Measurements from ENCODE around the gene DIAPH3. TPM values are rescaled to one million over a fixed set of nuclear protein-coding genes. Genes with fewer than 3 reads are reported as not detected.

DIAPH3 gene
- total RNA-seq, 4 donors from 2014 or later: 0.10 to 0.67 TPM; not detected in 2

DNA sequence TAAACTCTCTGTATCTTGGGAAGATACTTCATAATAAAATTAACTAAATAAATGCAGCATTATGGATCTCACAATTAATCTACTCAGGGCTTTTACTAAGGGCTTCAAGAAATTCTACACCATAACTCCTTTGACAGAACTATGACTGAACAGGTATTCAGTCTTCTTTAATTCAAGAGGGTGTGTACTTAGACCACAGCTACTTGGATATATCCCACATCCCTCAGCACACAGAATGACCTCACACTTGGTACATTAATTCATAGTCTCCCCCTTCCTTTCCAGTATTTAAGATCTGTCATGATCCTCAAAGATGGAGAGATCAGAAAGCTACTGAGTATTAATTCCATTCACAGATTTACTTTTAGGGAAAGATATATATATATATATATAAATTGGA, 11.6 kb downstream of the DIAPH3 start:
- DNase-seq: no peak
- Histone ChIP-seq H3K4me3 (replicated peaks in 1 of 3) (no peak overlapping the region), H3K27ac (no peak overlapping the region), H3K4me1 (no peaks in the 10 kb centered on the region), H3K9me3 (no peaks in the 10 kb centered on the region), H3K27me3 (no peaks in the 10 kb centered on the region), H3K36me3 (no peaks in the 10 kb centered on the region)
- TF ChIP-seq, protein P1, sequence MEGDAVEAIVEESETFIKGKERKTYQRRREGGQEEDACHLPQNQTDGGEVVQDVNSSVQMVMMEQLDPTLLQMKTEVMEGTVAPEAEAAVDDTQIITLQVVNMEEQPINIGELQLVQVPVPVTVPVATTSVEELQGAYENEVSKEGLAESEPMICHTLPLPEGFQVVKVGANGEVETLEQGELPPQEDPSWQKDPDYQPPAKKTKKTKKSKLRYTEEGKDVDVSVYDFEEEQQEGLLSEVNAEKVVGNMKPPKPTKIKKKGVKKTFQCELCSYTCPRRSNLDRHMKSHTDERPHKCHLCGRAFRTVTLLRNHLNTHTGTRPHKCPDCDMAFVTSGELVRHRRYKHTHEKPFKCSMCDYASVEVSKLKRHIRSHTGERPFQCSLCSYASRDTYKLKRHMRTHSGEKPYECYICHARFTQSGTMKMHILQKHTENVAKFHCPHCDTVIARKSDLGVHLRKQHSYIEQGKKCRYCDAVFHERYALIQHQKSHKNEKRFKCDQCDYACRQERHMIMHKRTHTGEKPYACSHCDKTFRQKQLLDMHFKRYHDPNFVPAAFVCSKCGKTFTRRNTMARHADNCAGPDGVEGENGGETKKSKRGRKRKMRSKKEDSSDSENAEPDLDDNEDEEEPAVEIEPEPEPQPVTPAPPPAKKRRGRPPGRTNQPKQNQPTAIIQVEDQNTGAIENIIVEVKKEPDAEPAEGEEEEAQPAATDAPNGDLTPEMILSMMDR (IDR thresholded peaks at IDR 0.05): no peak
- TF ChIP-seq POLR2A (IDR thresholded peaks at IDR 0.05): no peak
- intact Hi-C loops (cut with DNase I): no loop called here

DNA sequence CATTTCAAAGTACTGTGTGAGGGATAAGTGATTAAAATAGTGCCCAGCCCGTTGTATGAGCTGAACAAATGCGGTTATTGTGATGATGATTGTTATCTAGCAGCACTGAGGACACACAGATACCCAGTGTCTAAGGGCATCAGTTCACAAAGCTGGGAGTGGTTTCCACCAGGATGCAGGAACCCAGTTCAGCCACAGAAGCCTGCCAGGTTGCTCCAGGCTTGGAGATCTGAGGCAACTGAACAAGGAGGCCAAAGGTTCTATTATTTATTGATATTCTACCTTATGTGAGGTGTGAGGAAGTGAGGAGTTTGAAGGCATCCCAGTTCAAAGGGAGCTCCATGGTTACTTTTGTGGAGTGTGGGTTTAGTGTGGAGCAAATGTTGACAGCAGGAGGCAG, 13.2 kb downstream of the DIAPH3 start:
- WGBS, 2 donors: 80 to 92% methylated on average over 2 of the region's 2 CpGs

DNA sequence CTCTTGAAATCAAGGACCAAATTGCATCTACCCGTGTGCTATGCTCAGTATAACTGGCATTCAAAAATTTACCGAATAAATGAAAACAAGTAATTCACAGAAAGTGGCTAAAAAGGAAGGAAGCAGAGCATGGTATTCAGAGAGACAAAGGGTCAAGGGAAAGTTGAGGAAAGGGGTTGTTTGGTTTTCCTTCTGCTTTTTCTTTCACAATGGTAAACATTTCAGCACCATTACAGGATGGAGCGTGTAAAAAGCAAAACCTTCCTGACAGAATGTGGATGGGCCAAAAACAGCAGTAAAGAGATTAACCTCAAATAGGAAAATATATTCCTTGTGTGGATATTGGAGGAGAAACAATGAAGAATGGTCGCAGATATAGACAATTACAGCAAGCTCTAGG, 14.8 kb downstream of the DIAPH3 start:
- intact Hi-C loops (cut with DNase I): no loop called here
- Histone ChIP-seq H3K27me3 (no peaks in the 10 kb centered on the region), H3K36me3 (no peaks in the 10 kb centered on the region), H3K27ac (no peak overlapping the region), H3K4me3 (replicated peaks in 1 of 3) (no peak overlapping the region), H3K4me1 (no peaks in the 10 kb centered on the region), H3K9me3 (no peaks in the 10 kb centered on the region)
- TF ChIP-seq POLR2A (IDR thresholded peaks at IDR 0.05): no peak
- TF ChIP-seq, protein P1 (IDR thresholded peaks at IDR 0.05): no peak
- DNase-seq: no peak
- 75 to 86% methylated on average over 4 of the region's 4 CpGs for WGBS, 2 donors

More for the DNA sequence above, 13.2 kb downstream of the DIAPH3 start:
- Histone ChIP-seq H3K27me3 (no peaks in the 10 kb centered on the region), H3K36me3 (no peaks in the 10 kb centered on the region), H3K27ac (no peak overlapping the region), H3K9me3 (no peaks in the 10 kb centered on the region), H3K4me3 (replicated peaks in 1 of 3) (no peak overlapping the region), H3K4me1 (no peaks in the 10 kb centered on the region)
- intact Hi-C loops (cut with DNase I): no loop called here
- TF ChIP-seq, protein P1 (IDR thresholded peaks at IDR 0.05): no peak
- no peak for TF ChIP-seq POLR2A (IDR thresholded peaks at IDR 0.05)
- DNase-seq: no peak

DNA sequence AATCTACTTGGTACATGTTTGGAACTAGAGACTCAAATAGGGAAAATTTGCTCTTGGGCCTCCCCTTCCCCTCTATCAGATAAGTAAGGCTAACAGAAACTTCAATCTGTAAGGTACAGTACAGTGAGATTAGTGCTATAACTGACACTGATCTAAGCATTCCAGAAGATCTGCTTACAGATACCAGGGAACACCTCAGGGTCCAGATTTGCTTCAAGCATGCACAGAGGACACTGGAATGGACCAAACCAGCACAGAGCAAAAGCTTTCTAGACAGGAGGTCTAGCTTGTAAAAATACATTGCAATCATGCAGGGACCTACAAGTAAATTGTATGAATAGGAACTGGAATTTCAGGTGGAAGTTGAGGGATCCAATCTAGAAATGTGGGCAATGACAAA, 16.4 kb downstream of the DIAPH3 start:
- intact Hi-C loops (cut with DNase I): no loop called here
- no peak overlapping the region for H3K4me3 ChIP-seq (replicated peaks in 1 of 3)
- no peak for DNase-seq

DNA sequence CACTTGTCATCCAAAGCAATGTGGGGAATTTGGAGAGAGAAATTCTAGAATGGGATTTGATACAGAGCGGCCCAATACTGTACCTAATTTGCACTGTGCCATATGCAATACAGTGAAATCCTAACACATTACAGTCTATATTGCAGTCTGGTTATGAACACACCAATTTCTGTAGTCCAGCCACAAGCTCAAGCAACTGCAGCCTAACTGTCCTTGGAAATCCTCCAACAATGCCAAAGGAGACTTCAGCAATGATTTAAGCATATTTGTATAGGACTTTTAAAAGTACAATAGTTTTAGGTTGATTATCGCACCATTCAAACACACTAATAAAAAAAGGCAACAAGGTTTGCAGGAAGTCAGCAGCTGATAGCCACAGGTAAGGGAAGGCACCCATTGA, 17.3 kb downstream of the DIAPH3 start:
- intact Hi-C loops (cut with DNase I): no loop called here
- Histone ChIP-seq H3K4me1 (no peaks in the 10 kb centered on the region), H3K36me3 (no peaks in the 10 kb centered on the region), H3K27ac (no peak overlapping the region), H3K4me3 (replicated peaks in 1 of 3) (no peak overlapping the region), H3K27me3 (no peaks in the 10 kb centered on the region), H3K9me3 (no peaks in the 10 kb centered on the region)
- no peak for DNase-seq
- TF ChIP-seq, protein P1 (IDR thresholded peaks at IDR 0.05): no peak
- TF ChIP-seq POLR2A (IDR thresholded peaks at IDR 0.05): no peak
- WGBS, 2 donors: 97% methylated on average over 2 of the region's 2 CpGs

More for the DNA sequence above, 16.4 kb downstream of the DIAPH3 start:
- no peak overlapping the region for H3K27ac ChIP-seq
- TF ChIP-seq, protein P1 (IDR thresholded peaks at IDR 0.05): no peak
- no peak for TF ChIP-seq POLR2A (IDR thresholded peaks at IDR 0.05)
- no peaks in the 10 kb centered on the region for H3K27me3 ChIP-seq
- no peaks in the 10 kb centered on the region for H3K9me3 ChIP-seq
- no peaks in the 10 kb centered on the region for H3K36me3 ChIP-seq
- H3K4me1 ChIP-seq: no peaks in the 10 kb centered on the region
